A549 (cell line): ENCODE results near the gene CFAP157. TPM values are rescaled to one million over a fixed set of nuclear protein-coding genes. Genes with fewer than 3 reads are reported as not detected.

Source experiments
- ATAC-seq, 2 experiments: fragments of 200-7000 bp in 1 of 2; fragments of >200 bp in 1 of 2; cut with Nextera tagmentation in 1 of 2; cut with Tn5 transposase in 1 of 2; 3 replicates each; pipeline versions ENCODE4 v1.8.0 to v1.9.1; 2018 to 2020; ENCODE audit warnings: mild to moderate bottlenecking in 1 of 2, moderate library complexity in 1 of 2
- CTCF ChIA-PET: fragments of 300-600 bp; sonication (Branson Sonifier 250); formaldehyde crosslinking; extraction: SDS; loops from one replicate; lab custom pipeline; 2021; ENCODE audit warnings: antibody characterized with exemption, inconsistent platforms; lab: Yijun Ruan, JAX
- POLR2A ChIA-PET: fragments of 350-600 bp; formaldehyde crosslinking; extraction: SDS; loops from one replicate; lab custom pipeline; 2021; ENCODE audit warnings: antibody characterized with exemption, inconsistent platforms; lab: Yijun Ruan, JAX
- DNase-seq, 2 experiments: peaks; one replicate each; pipeline versions ENCODE4 v3.0.0 to v3.0.0-alpha.2; 2011 to 2016; ENCODE audit warnings: low read depth in 1 of 2, low spot score in 1 of 2
- FAIRE-seq: peaks from 2 replicates; lab custom pipeline; 2011; peaks lifted over from hg19 to GRCh38; lab: Jason Lieb, UNC
- H3K27ac ChIP-seq, 2 experiments: fragments of >200 bp; sonication (Bioruptor Twin); formaldehyde crosslinking; 3 replicates each; pipeline ENCODE4 v1.5.1; 2016 to 2017
- H3K4me1 ChIP-seq: fragments of >200 bp; sonication (Bioruptor Twin); formaldehyde crosslinking; 3 replicates; pipeline ENCODE4 v1.6.1; 2016
- H3K4me2 ChIP-seq: fragments of >200 bp; sonication (Bioruptor Twin); formaldehyde crosslinking; 3 replicates; pipeline ENCODE4 v1.6.1; 2016
- H3K4me3 ChIP-seq: fragments of >200 bp; sonication (Bioruptor Twin); formaldehyde crosslinking; 3 replicates; pipeline ENCODE4 v1.5.1; 2016
- H3K9me3 ChIP-seq: fragments of >200 bp; sonication (Bioruptor Twin); formaldehyde crosslinking; 3 replicates; pipeline ENCODE4 v1.6.1; 2016
- ATOH8 ChIP-seq: fragments of 250-450 bp; sonication (Bioruptor Pico); IDR thresholded peaks from 2 replicates; pipeline ENCODE4 v1.5.0; 2020; ENCODE audit warnings: low read depth, mild to moderate bottlenecking, moderate library complexity
- CBX2 ChIP-seq: fragments of 200-600 bp; sonication (generic); IDR thresholded peaks from 2 replicates; pipeline ENCODE4 v1.6.1; 2016; ENCODE audit warnings: low read depth, mild to moderate bottlenecking, borderline replicate concordance
- CBX8 ChIP-seq: fragments of 200-600 bp; sonication (generic); IDR thresholded peaks from 2 replicates; pipeline ENCODE4 v1.6.1; 2016
- CHD2 ChIP-seq: fragments of 150-350 bp; IDR thresholded peaks from 2 replicates; pipeline ENCODE4 v1.6.1; 2014; ENCODE audit warnings: low read length; ENCODE audit not compliant: partially characterized antibody
- EHF ChIP-seq: fragments of 250-450 bp; sonication (Bioruptor Pico); IDR thresholded peaks from 2 replicates; pipeline ENCODE4 v1.5.0; 2020; ENCODE audit warnings: mild to moderate bottlenecking
- EHMT2 ChIP-seq: fragments of 200-600 bp; sonication (generic); IDR thresholded peaks from 2 replicates; pipeline ENCODE4 v1.6.1; 2016; ENCODE audit warnings: antibody characterized with exemption, low read depth, mild to moderate bottlenecking, moderate library complexity
- ESRRA ChIP-seq: fragments of 150-350 bp; IDR thresholded peaks from 2 replicates; pipeline ENCODE4 v1.6.1; 2014; ENCODE audit warnings: mild to moderate bottlenecking, low read length, borderline replicate concordance
- HDAC2 ChIP-seq: fragments of 200-600 bp; sonication (generic); IDR thresholded peaks from 2 replicates; pipeline ENCODE4 v1.6.1; 2016
- HMGXB4 ChIP-seq: fragments of 250-450 bp; sonication (Bioruptor Pico); IDR thresholded peaks from 2 replicates; pipeline ENCODE4 v1.5.0; 2021; ENCODE audit warnings: mild to moderate bottlenecking, moderate library complexity, borderline replicate concordance
- HOXA7 ChIP-seq: fragments of 250-450 bp; sonication (Bioruptor Pico); IDR thresholded peaks from 2 replicates; pipeline ENCODE4 v1.5.0; 2020; ENCODE audit warnings: mild to moderate bottlenecking, moderate library complexity
- HOXB5 ChIP-seq: fragments of 250-450 bp; sonication (Bioruptor Pico); IDR thresholded peaks from 2 replicates; pipeline ENCODE4 v1.5.0; 2020; ENCODE audit warnings: mild to moderate bottlenecking, moderate library complexity
- KDM1A ChIP-seq: fragments of 200-600 bp; sonication (generic); IDR thresholded peaks from 2 replicates; pipeline ENCODE4 v1.6.1; 2016; ENCODE audit warnings: low read depth, mild to moderate bottlenecking
- KDM5A ChIP-seq: fragments of 200-600 bp; sonication (generic); IDR thresholded peaks from 2 replicates; pipeline ENCODE4 v1.6.1; 2016; ENCODE audit warnings: antibody characterized with exemption, mild to moderate bottlenecking
- MAFK ChIP-seq: fragments of 450-650 bp; IDR thresholded peaks from 2 replicates; pipeline ENCODE4 v1.6.1; 2014; ENCODE audit not compliant: partially characterized antibody
- MAX ChIP-seq: IDR thresholded peaks from 2 replicates; pipeline ENCODE4 v1.6.1; 2012
- NFE2L2 ChIP-seq: fragments of 150-350 bp; conservative IDR thresholded peaks from 2 replicates; pipeline ENCODE4 v1.6.1; 2014; ENCODE audit warnings: low read length
- POLR2A ChIP-seq: IDR thresholded peaks from 2 replicates; pipeline ENCODE4 v1.6.1; 2012; ENCODE audit warnings: mild to moderate bottlenecking, low read length
- RAD21 ChIP-seq, 2 experiments: fragments of >200 bp in 1 of 2; sonication (Bioruptor Twin) in 1 of 2; formaldehyde crosslinking in 1 of 2; IDR thresholded peaks in 1 of 2; conservative IDR thresholded peaks in 1 of 2; 2 replicates in 1 of 2; 3 replicates in 1 of 2; pipeline ENCODE4 v1.6.1; 2012 to 2018; ENCODE audit warnings: inconsistent platforms in 1 of 2
- RCOR1 ChIP-seq: fragments of 150-350 bp; IDR thresholded peaks from 2 replicates; pipeline ENCODE4 v1.6.1; 2014; ENCODE audit warnings: antibody characterized with exemption, low read length, low read depth
- REST ChIP-seq: fragments of 200-600 bp; sonication (generic); IDR thresholded peaks from 2 replicates; pipeline ENCODE4 v1.6.1; 2016; ENCODE audit warnings: antibody characterized with exemption, mild to moderate bottlenecking, moderate library complexity
- RFX5 ChIP-seq: fragments of 450-650 bp; IDR thresholded peaks from 2 replicates; pipeline ENCODE4 v1.7.1; 2014; ENCODE audit warnings: antibody characterized with exemption, mild to moderate bottlenecking, moderate library complexity
- RNF2 ChIP-seq: fragments of 200-600 bp; sonication (generic); IDR thresholded peaks from 2 replicates; pipeline ENCODE4 v1.6.1; 2016; ENCODE audit warnings: low read depth, mild to moderate bottlenecking, antibody characterized with exemption, moderate library complexity, borderline replicate concordance
- SMC3 ChIP-seq: fragments of >200 bp; sonication (Bioruptor Twin); formaldehyde crosslinking; IDR thresholded peaks from 3 replicates; pipeline ENCODE4 v1.6.1; 2018; ENCODE audit warnings: inconsistent platforms
- TP53 ChIP-seq: fragments of 250-450 bp; sonication (Bioruptor Pico); IDR thresholded peaks from 2 replicates; pipeline ENCODE4 v1.5.0; 2021; ENCODE audit warnings: mild to moderate bottlenecking, moderate library complexity
- ZFP36 ChIP-seq: fragments of 450-650 bp; IDR thresholded peaks from 2 replicates; pipeline ENCODE4 v1.6.1; 2014; ENCODE audit warnings: borderline replicate concordance; ENCODE audit not compliant: partially characterized antibody
- ZNF302 ChIP-seq: fragments of 250-450 bp; sonication (Bioruptor Pico); IDR thresholded peaks from 2 replicates; pipeline ENCODE4 v1.9.0; 2021; ENCODE audit warnings: inconsistent platforms, mild to moderate bottlenecking, moderate library complexity
- WGBS: methylation state at CpG from one replicate; pipeline ENCODE4 v1.1.6; 2017; ENCODE audit errors: missing lambda C conversion rate; 5-methylcytosine and 5-hydroxymethylcytosine counted together
- polyA plus RNA-seq, 4 experiments: library from polyadenylated mRNA; depleted of rRNA in 3 of 4; stranded (reverse); fragments of >200 nt; fragmentation: RNase III in 1 of 4; extraction: RNeasy Plus Mini Kit Qiagen cat#74134 plus additional on column Dnase treatment in 1 of 4; gene quantifications; 2 replicates in 3 of 4; 3 replicates in 1 of 4; pipeline ENCODE4 v1.2.3, GENCODE V29; 2011 to 2017

CFAP157 gene
- polyA plus RNA-seq, 2 of the 4 experiments (the other 2 are of a cell fraction) = 0.04 TPM

GRCh38 chr9:127684576-127684975, 22.2 kb upstream of the CFAP157 start:
- ATAC-seq (peak in 1 of 2 experiments; percentile 56; a peak in 3 of 6 replicates), DNase-seq (no peak), FAIRE-seq (no peak)
- Histone ChIP-seq H3K4me2 (no peak overlapping the region), H3K9me3 (no peaks in the 10 kb centered on the region), H3K4me3 (no peak overlapping the region), H3K27ac (no peak overlapping the region), H3K4me1 (peaks cover 5% of the 10 kb centered on the region; the same call in 2 of the 3 replicates)
- TF ChIP-seq POLR2A (no peak), MAX (no peak), HOXB5 (CRISPR knock-in tag) (no peak), RAD21 (conservative IDR thresholded peaks at IDR 0.05 in 1 of 2, IDR thresholded peaks at IDR 0.05 in 1 of 2) (no peak), NFE2L2 (no peak), HDAC2 (no peak), RCOR1 (no peak), RNF2 (no peak), HMGXB4 (CRISPR knock-in tag) (no peak), CBX8 (no peak), SMC3 (no peak), CHD2 (no peak), EHF (no peak), CBX2 (no peak), TP53 (CRISPR knock-in tag) (no peak), RFX5 (no peak), REST (no peak), HOXA7 (CRISPR knock-in tag) (no peak)
- ChIA-PET CTCF (interaction anchor here (0.7 to 3.6 kb wide), 9 partner anchors 13 to 185 kb away, joined by 3 to 21 read pairs (median 3); partner anchors contain the start of genes CFAP157 and TOR2A), POLR2A (no interaction called here)
- 78% methylated on average over 4 of the region's 4 CpGs for WGBS

- WGBS = 80% methylated on average over 6 of the region's 6 CpGs
- no peak for FAIRE-seq
- no peak overlapping the region for H3K4me2 ChIP-seq
- no peak overlapping the region for H3K27ac ChIP-seq
- no peak overlapping the region for H3K4me3 ChIP-seq
- no peaks in the 10 kb centered on the region for H3K9me3 ChIP-seq
- TF ChIP-seq CBX8 (no peak), HMGXB4 (CRISPR knock-in tag) (no peak), TP53 (CRISPR knock-in tag) (no peak), ZNF302 (CRISPR knock-in tag) (no peak), KDM5A (no peak), CHD2 (no peak), MAFK (no peak), KDM1A (no peak), ZFP36 (no peak), ATOH8 (CRISPR knock-in tag) (no peak), EHMT2 (no peak), CBX2 (no peak), ESRRA (no peak)
- DNase-seq = no peak
- ChIA-PET POLR2A (no interaction called here), CTCF (interaction anchor here (0.8 to 3.6 kb wide), 7 partner anchors 9 to 100 kb away, joined by 3 to 21 read pairs (median 4); partner anchors contain the start of gene TOR2A)
- peaks cover 5% of the 10 kb centered on the region; the same call in 2 of the 3 replicates for H3K4me1 ChIP-seq
- no peak for ATAC-seq
Measured at GRCh38 chr9:127686461-127687393, 20.1 kb upstream of the CFAP157 start.
